Endothelial cell of umbilical vein (primary cell): ENCODE data around the gene DMTF1.

Source experiments
- CTCF ChIP-seq, 2 donors: IDR thresholded peaks; 1 replicate in 1 of 2; 2 replicates in 1 of 2; pipeline ENCODE4 v1.5.1; 2011; ENCODE audit warnings: low read length in 2 of 2, mild to moderate bottlenecking in 2 of 2, moderate library complexity in 2 of 2, control low read depth in 1 of 2, inconsistent platforms in 1 of 2, low read depth in 1 of 2; ENCODE audit not compliant: insufficient read depth in 1 of 2; ENCODE audit errors: extremely low read depth in 1 of 2
- EZH2 ChIP-seq: IDR thresholded peaks from 2 replicates; pipeline ENCODE4 v1.6.1; 2012; ENCODE audit warnings: borderline replicate concordance, low read depth, mild to moderate bottlenecking, moderate library complexity, low read length, inconsistent platforms; ENCODE audit not compliant: severe bottlenecking
- MYC ChIP-seq: IDR thresholded peaks from one replicate; pipeline ENCODE4 v1.6.1; 2011; ENCODE audit warnings: mild to moderate bottlenecking, low read depth, low read length
- TF ChIP-seq, protein P1 (sequence below): IDR thresholded peaks from 2 replicates; pipeline ENCODE4 v1.6.1; 2011; ENCODE audit not compliant: insufficient read depth, insufficient read length

GRCh38 chr7:87156709-87157108 lies 4.5 kb downstream of the DMTF1 start:
- TF ChIP-seq CTCF (IDR thresholded peaks at IDR 0.05; ENCODE audit: extremely low read depth in 1 of 2, insufficient read depth in 1 of 2, low read depth in 1 of 2, low read length in 2 of 2) (no peak), MYC (no peak), EZH2 (no peak)
- TF ChIP-seq, protein P1, sequence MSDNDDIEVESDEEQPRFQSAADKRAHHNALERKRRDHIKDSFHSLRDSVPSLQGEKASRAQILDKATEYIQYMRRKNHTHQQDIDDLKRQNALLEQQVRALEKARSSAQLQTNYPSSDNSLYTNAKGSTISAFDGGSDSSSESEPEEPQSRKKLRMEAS, result no peak
